GM19025 (cell line): ENCODE data around the gene COPS8.

Source experiments
- ATAC-seq: cut with Tn5 transposase; IDR thresholded peaks from one replicate; pipeline ENCODE4 v1.9.1; 2021; ENCODE audit warnings: mild to moderate bottlenecking, low read depth, moderate library complexity; ENCODE audit not compliant: unreplicated experiment

COPS8 gene

DNA sequence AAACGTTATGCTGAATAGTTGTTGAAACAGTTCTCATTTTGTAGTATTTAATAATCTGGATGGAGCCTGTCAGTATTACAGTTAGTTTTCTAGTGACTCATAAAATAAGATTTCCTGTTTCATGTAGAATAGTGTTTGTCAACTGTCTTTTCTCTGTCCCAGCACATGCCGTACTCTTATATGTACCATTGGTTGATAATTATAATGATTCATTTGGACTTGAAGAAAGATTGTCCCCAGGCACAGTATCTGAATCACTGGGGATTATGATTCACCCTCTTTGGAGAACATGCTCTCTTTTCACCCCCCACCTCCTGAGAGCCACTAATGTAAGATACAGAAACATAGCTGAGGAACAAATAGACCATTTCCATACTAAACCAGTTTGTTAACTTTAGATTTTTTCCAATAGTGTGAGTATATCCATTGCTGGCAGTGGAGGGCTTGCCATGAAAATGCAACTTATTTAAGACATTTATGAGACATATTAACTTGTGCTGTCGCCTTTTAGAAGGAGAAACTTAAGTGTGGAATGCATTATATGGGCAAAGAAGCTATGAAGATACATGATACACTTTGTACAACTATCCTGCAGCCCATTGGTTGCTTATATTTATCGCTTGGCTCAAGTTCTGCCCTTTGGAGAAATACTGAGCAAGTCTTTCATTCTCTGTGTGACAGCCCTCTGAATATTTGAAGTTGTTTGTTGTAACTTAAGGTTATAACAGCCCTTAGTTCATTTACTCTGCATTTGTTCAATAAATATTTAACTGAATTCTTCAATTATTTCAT, 12.4 kb downstream of the COPS8 start:
- ATAC-seq, result no peak

DNA sequence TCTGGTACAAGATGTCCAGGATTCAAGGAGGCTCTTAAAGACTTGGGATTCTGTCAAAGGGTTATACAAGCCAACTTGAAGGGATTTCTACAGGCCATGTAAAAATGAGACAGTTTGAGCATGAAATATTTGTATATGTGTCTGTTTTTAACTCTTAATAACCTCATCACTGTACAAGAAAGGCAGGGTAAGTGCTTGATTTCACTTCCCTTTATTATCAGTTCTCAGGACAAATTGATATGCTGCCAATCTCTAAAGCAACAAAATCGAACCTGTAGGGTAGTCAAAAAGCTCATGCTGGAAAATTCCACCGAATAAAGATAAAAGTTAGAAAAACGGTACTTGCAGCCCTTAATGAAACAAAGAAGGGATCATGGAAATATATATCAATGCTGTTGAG, 14.1 kb downstream of the COPS8 start:
- ATAC-seq, result no peak

DNA sequence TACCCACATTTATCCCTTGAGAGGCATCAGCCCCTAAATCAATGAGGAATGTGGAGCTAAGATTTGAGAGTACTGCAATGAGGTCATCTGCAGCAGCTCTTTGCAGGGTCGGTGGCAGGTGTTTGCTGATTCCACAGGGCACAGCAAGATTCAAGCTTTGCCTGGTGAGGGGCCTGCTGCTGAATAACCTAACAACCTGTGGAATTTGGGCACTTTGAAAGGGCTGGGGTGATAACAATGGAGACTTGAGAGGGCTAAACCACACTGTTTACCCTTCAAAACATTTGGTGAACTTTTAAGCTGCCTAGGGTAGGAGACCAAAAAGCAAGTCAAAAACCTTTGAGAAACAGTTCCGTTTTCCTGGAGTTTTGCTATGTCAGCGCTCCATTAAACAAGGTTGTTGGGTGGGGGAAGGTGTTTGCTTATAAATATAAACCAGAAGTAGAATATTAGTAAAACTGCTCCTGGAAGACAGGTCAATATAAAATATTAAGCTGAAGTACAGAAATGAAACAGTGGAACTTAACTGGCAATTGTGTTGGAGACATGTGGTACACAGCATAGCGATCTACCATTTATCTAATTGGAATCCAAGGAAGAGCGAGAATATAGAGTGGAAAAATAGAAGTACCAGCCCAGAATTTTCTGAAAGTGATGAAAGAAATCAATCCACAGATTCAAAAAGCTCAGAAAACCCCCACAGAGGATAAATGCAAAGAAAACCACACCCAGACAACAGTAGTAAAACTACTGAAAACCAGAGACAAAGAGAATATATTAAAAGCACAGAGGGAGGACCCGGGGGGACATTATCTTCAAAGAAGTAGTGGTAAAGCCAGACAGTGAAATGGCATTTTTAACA, 15.7 kb downstream of the COPS8 start:
- no peak for ATAC-seq

DNA sequence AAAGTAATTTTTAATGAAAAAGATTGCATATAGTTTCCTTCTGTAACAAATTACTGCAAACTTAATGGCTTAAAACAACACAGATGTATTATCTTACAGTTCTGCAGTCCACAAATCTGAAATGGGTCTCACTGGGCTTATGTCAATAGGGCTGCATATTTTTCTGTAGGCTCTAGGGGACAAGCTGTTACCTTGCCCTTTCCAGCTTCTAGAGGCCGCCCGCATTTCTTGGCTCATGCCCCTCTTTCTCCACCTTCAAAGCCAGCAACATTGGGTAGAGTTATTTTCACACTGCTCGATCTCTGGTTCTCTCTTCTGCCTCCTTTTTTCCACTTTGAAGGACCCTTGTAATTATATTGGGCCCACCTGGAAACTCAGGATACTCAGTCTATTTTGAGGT, 16.7 kb downstream of the COPS8 start:
- ATAC-seq, result no peak

DNA sequence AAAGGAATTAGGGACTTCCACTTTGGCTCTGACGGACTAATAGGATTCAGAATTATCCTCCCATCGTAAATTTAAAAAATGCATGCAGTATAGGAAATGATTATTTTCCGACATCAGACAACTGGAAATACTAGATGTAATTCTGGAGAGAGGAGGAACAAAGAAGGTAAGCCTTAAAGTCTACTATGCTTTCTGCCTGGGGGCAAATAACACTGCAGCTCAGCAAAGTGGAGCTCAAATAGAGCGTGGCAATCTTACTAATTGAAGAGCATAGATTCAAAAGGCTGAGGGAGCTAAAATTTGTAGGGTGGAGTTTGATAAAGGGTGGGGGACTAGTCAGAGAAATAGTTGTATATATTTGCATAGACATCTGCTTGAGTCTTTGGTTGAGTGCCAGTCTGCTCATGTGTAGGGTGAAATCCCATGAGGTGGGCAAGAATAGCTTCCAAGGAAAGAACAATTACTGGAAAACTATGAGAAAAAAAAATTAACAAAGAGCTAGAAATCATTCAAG, 23.8 kb downstream of the COPS8 start:
- ATAC-seq, result no peak

DNA sequence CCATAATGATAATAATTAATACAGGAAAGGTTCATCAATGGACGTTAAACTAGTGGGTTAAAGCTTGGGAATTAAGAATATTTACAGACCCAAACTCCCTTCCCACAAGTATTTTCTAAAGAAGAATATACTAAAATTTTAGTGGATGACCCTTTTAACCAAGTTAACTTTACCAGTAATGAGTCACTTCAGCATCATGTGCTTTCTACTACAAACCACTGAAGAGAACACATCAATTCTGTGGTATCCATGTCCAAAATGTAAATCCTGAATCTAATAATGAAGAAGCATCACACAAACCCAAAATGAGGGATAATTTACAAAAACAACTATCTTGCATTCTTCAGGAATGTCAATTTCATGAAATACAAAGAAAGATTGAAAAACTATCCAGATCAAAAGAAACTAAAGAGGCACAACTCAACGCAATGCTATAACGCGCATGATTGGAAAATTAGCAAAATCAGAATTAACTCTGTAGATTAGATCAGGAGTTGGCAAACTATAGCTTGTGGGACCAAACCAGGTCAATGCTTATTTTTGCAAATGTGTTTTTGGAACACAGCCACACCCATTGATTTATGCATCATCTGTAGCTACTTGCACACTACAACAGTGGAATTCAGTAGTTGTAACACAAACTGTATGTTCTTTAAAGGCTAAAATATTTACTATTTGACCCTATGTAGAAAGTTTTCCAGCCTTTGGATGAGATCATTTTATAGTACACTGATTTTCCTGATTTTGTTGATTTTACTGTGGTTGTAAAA, 27.5 kb downstream of the COPS8 start:
- ATAC-seq, result no peak

DNA sequence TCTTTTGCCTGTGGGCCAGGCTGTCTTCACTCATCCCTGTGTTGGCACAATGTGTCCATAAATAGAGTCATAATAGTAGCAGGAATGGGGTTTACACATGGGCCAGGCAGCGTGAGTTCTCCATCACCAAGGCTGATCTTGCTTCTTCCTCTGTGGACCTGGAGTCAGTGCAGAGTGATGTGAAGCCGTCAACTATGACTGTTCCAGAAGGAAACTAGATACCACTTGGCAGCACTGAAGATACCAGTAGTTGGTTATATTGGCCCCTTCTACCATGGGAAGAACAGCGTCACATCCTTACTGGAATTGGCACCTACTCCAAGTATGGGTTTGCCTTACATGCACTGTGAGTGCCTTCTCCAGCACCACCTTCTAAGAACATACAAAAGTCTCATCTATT, 30.2 kb downstream of the COPS8 start:
- no peak for ATAC-seq

DNA sequence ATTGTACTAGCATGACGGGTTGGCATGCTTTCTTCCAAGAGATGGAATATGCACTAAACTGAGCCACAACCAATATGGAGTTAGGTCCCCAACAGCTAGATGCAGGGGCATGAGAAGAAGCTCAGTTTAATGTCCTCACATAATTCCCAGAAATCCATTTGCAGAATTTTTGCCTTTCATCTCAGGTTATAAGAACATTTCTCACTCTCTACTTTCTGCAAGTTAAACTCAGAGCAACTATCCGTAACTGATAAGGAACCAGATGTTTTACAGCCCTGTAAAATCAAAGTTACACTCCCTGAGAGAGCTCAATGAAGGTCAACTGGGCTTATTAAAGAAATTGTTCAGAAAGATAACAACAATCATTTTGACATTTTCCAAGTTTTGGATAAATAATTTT, 30.7 kb downstream of the COPS8 start:
- ATAC-seq, result no peak

DNA sequence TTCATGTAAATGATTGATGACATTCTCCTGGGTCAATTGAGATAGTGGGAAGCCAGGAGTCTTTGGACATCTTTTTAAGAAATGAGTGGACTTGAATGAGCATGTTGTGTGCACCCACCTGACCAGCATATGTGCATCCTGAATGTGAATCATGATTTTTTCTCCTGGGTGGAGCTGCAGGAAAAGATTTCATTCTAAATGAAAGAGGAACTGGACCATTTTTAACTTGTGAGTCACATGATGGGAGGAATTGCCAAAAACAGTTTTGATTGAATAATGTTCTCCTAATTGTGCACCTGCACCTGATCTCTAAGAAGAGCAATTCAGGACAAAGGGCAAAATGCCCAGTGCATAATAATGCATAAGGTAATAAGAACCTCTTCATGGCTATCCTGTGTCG, 32.3 kb downstream of the COPS8 start:
- ATAC-seq, result no peak

DNA sequence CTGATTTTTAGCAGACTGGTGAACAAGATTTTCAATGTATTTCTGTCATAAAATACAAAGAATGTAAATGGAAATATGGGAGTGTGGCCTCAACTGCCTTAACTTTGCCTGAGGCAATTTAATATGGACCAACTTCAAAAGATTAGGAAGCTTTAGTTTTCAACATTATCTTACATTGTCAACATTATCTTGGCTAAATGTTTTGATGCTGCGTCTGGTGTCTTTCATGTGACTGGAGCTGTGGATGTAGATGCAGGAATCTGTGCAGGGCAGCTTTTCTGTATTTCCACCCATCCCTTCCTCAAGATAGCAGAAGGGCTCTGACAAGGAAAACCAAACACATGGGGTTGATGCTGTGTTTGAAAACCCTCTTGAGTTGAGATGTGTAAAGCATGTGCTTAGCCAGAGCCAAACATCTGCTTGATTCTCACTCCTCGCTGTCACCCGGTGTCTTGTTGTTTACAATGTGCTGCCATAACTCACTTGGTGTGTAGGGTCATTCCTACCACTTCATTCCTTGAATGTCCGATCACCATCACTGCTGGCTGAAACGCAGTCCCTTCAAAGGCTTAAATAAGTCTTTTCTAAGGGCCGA, 33.0 kb downstream of the COPS8 start:
- ATAC-seq, result no peak

DNA sequence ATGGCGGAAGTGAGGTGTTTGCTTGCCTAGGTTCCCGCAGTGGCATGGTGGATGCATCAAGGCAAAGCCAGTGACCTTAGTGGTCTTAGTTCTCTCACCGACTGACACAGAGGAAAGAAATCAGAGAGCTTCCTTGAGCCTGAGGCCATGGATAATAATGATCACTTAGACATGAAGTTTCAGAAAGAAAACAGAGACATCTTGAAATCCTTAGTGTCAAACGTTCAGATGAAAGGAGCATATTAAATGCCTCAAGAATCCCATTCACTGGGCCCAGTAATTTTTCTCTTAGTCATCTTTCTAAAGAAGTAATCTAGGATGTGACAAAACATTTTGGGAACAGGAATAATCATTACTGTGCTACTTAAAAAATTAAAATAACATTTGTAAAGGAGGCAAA, 35.2 kb downstream of the COPS8 start:
- ATAC-seq, result no peak

DNA sequence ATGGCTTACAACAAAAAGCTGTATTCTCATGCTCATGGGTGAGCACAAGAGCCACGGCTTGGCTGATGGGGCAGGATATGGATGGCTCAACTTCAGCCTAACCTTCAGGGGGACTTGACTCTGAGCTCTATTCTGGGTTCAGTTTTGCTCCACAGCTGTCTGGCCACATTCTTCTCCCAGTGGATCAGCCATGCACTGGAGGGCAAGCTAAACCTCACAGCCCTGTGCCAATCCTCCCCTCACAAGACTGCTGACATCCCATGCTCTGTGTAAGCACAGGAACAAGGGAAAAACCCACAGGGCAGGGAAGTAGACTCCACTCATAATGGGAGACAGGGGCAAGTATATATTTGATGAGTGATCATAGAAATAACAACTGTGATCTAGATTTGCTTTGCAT, 35.6 kb downstream of the COPS8 start:
- no peak for ATAC-seq

DNA sequence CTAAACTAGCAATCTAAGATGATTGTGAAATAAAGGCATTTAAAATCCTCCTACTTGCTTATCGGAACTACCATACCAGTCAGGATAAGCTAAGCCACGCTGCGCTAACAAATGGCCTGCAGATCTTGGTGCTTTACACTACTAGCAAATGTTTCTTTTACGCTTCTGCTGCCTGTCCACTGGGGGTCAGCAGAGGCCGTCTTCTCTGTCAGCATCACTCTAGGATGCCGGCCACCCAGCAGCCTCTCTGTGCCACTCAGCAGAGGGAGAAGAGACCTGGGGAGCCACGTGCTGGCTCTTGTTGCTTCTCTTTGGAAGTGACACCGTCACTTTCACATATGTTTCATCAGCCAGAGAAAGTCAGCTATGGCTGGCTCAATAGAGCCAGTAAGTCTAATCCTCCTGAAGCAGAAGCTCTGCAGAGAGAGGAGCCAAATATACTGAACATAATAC, 36.6 kb downstream of the COPS8 start:
- no peak for ATAC-seq

DNA sequence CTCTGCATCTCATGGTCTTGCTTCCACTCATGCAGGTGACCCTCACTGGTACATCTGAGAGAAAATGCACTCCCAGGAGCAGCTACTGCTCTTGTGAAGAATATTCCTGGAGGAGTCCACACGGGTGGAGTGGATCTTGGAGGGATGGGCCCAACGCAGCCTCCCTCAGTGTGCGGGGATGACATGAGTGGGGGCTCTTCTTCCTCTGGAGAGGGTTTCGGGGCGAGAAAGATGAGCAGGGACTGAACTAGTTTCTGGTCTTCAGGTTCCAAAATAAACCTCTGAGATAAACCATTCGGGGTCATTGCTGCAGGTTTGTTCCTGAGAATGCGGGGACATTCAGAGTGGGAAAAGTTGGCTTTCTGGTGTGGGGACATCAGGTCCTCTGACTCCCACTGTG, 39.1 kb downstream of the COPS8 start:
- no peak for ATAC-seq

DNA sequence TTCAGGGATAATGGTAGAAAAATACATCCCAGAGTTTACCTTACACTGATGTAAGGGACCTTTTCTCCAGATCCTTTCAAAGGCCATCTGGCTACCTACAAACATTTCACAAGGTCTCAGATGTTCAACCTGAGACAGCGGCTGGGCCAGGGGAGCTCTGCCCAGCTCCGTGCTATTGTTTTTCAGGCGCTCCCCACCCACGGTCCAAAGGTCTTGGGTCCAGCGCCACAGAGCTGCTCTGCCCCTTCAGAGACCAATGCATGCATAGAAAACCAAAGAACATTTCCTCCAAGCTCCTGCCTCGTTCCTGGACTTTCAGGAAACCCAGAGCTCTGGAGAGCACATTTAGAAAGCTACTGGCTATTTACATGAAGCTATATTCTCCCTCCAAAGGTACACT, 40.3 kb downstream of the COPS8 start:
- no peak for ATAC-seq

DNA sequence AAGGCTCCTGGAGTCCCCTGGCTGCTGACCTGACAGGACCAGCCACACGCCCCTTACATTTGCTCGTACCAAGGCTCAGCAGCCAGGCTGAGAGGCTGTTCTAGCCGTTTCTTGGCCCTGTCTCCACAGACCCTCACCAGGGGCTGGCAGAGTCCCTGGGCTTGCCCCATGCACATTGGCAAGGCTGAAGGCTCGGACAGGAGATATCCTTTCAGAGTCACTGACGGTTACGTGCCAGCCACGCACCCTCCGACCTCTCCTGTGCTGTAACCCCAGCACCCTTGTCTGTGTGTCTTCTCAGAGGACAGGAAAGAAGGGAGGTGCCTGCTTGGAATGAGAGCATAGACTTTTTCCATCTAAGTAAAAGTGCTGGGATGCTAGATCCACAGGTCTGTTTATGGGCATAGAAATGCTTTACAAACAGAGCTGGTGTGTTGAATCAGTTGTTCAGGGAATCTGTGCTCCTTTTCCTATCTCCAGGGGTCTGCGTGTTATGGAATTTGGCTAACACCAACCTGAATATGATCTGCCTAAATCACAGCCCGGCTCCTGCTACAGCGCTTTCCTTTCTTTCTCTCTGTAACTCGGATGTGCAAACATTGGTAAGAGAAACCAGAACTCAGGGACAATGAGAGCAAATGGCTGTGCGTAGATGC, 41.0 kb downstream of the COPS8 start:
- ATAC-seq, result no peak

DNA sequence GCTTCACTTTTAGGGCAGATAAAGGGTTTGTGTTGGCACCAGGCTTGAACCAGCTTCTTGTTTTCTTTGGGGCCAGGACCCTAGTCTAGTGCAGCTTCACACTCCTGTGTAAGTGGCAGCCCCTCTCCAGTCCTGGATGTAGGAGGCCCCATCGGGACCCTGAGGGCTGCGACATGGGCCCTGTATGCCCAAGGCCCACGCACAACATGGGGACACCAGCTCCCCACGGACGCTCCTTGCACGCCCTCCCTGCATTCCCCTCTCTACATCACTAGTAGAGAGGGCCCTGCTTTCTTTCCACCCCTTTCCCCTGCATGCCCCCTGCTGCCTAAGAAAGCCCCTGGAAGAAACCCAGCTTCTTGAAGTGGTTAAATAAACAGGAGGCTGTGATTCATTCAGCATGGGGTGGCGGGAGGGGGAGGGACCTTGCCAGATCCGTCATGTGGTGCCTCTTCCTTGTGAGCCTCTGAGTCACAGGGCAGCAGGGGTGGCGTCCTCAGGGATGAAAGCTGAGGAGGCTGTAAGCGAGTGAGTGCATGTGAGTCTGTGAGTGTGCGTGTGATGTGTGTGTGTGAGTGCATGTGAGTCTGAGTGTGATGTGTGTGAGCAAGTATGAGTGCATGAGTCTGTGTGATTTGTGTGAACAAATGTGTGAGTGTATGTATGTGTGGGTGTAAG, 42.5 kb downstream of the COPS8 start:
- ATAC-seq, result no peak

DNA sequence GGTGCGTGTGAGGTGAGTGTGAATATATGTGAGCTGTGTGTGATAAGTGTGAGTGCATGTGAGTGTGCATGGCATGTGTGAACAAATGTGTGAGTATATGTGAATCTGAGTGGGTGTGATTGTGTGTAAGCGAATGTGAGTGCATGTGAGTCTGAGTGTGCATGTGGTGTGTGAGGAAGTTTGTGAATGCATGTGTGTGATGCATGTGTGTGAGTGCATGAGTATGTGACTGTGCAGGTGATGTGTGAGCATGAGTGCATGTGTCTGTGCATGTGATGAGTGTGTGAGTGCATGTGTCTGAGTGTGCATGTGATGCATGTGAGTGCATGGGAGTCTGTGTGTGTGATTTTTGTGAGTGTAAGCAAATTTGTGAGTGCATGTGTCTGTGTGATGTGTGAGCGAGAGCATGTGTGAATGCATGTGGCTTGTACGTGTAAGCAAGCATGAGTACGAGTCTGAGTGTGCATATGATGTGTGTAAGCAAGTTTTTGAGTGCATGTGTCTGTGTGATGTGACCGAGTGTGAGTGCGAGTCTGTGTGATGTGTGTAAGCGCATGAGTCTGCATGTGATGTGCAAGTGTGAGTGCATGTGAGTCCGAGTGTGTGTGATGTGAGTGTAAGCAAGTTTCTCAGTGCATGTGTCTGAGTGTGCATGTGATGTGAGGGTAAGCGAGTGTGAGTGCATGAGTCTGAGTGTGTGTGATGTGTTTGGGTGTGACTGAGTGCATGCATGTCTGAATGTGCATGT, 43.3 kb downstream of the COPS8 start:
- ATAC-seq, result no peak
